Skeletal muscle tissue (tissue), 4 donors: Measurements from ENCODE around the gene L2HGDH. TPM values are rescaled to one million over a fixed set of nuclear protein-coding genes. Genes with fewer than 3 reads are reported as not detected.
"Not testable (repeated sequence)": the region's sequence is repeated elsewhere in the genome, so short reads cannot be mapped to it uniquely, and the experiment has no call there.

ENCODE experiments used
- H3K27ac ChIP-seq: one replicate; pipeline ENCODE4 v1.7.0; 2013; ENCODE audit warnings: mild to moderate bottlenecking, low read depth, low read length, inconsistent platforms
- H3K27me3 ChIP-seq, 3 donors: one replicate each; pipeline ENCODE4 v1.7.0; 2013; ENCODE audit warnings: low read length in 3 of 3; ENCODE audit not compliant: control insufficient read depth in 3 of 3, insufficient read depth in 3 of 3
- H3K36me3 ChIP-seq, 3 donors: one replicate each; pipeline ENCODE4 v1.7.0; 2013; ENCODE audit warnings: low read length in 3 of 3; ENCODE audit not compliant: control insufficient read depth in 3 of 3, insufficient read depth in 3 of 3
- H3K4me1 ChIP-seq, 3 donors: one replicate each; pipeline ENCODE4 v1.7.0; 2013; ENCODE audit warnings: low read length in 3 of 3, mild to moderate bottlenecking in 3 of 3; ENCODE audit not compliant: control insufficient read depth in 3 of 3, insufficient read depth in 3 of 3
- H3K4me3 ChIP-seq, 3 donors: one replicate each; pipeline ENCODE4 v1.7.0; 2013; ENCODE audit warnings: low read length in 3 of 3
- H3K9ac ChIP-seq, 3 donors: one replicate each; pipeline ENCODE4 v1.7.0; 2013; ENCODE audit warnings: low read length in 3 of 3, mild to moderate bottlenecking in 3 of 3, moderate library complexity in 2 of 3, low read depth in 1 of 3
- H3K9me3 ChIP-seq, 3 donors: one replicate each; pipeline ENCODE4 v1.7.0; 2013; ENCODE audit warnings: low read length in 3 of 3; ENCODE audit not compliant: control insufficient read depth in 3 of 3
- total RNA-seq: library from RNA; depleted of rRNA; stranded (reverse); fragments of >200 nt; gene quantifications from one replicate; pipeline ENCODE4 v1.2.3, GENCODE V29; 2014
- donor health status: Osteomylitis.

Gene L2HGDH
- total RNA-seq: 8.4 TPM

GRCh38 chr14:50311972-50312733 lies at the start of gene L2HGDH, which contains the start of gene DMAC2L:
Gene L2HGDH (minus strand): TSS chr14:50312229. CDS start chr14:50312150, 79 bp downstream.
Gene DMAC2L (plus strand): TSS chr14:50312324. CDS start chr14:50321488, 9,164 bp downstream.
- H3K9me3 ChIP-seq: no peaks in the 10 kb centered on the region

GRCh38 chr14:50360851-50361250 lies 48.8 kb upstream of the L2HGDH start:
- Histone ChIP-seq H3K4me3 (no peak overlapping the region), H3K4me1 (peaks cover 0 to 6% (median 4%) of the 10 kb centered on the region in 3 donors), H3K9ac (no peak overlapping the region), H3K36me3 (no peaks in the 10 kb centered on the region), H3K9me3 (no peaks in the 10 kb centered on the region), H3K27me3 (no peaks in the 10 kb centered on the region), H3K27ac (no peak overlapping the region)

More at GRCh38 chr14:50311972-50312733, at the start of gene L2HGDH, which contains the start of gene DMAC2L:
- H3K27me3 ChIP-seq: no peaks in the 10 kb centered on the region
- peak within 1 kb of the TSS; percentile 70 to 93 (median 84) for H3K9ac ChIP-seq
- H3K27ac ChIP-seq: peak within 1 kb of the TSS; percentile 88
- no peaks in the 10 kb centered on the region for H3K36me3 ChIP-seq
- H3K4me1 ChIP-seq: peaks cover 16 to 23% (median 18%) of the 10 kb centered on the region in 3 donors
- H3K4me3 ChIP-seq: peak within 1 kb of the TSS; percentile 89 to 96 (median 96)

- no peaks in the 10 kb centered on the region for H3K9me3 ChIP-seq
- no peak overlapping the region for H3K9ac ChIP-seq
- H3K4me1 ChIP-seq: peaks cover 0 to 6% (median 4%) of the 10 kb centered on the region in 3 donors
- no peaks in the 10 kb centered on the region for H3K36me3 ChIP-seq
- no peak overlapping the region for H3K27ac ChIP-seq
- no peaks in the 10 kb centered on the region for H3K27me3 ChIP-seq
- no peak overlapping the region for H3K4me3 ChIP-seq
Observed at GRCh38 chr14:50360093-50360492, 48.1 kb upstream of the L2HGDH start.

- H3K9ac ChIP-seq: no peak overlapping the region
- no peak overlapping the region for H3K27ac ChIP-seq
- H3K9me3 ChIP-seq: no peaks in the 10 kb centered on the region
- H3K27me3 ChIP-seq: no peaks in the 10 kb centered on the region
- no peak overlapping the region for H3K4me3 ChIP-seq
- H3K4me1 ChIP-seq: peaks cover 0 to 6% (median 4%) of the 10 kb centered on the region in 3 donors
- H3K36me3 ChIP-seq: no peaks in the 10 kb centered on the region
Observed at GRCh38 chr14:50359631-50360030, 47.6 kb upstream of the L2HGDH start.

GRCh38 chr14:50357753-50358395 lies 45.8 kb upstream of the L2HGDH start:
- Histone ChIP-seq H3K9me3 (no peaks in the 10 kb centered on the region), H3K4me3 (no peak overlapping the region), H3K36me3 (no peaks in the 10 kb centered on the region), H3K9ac (no peak overlapping the region), H3K4me1 (no peaks in the 10 kb centered on the region), H3K27me3 (no peaks in the 10 kb centered on the region), H3K27ac (no peak overlapping the region)

- Histone ChIP-seq H3K9ac (no peak overlapping the region), H3K27me3 (no peaks in the 10 kb centered on the region), H3K27ac (no peak overlapping the region), H3K4me1 (no peaks in the 10 kb centered on the region), H3K4me3 (no peak overlapping the region), H3K9me3 (no peaks in the 10 kb centered on the region), H3K36me3 (no peaks in the 10 kb centered on the region)
Observed at GRCh38 chr14:50357124-50357523, 45.1 kb upstream of the L2HGDH start.

- not testable (repeated sequence) for H3K4me1 ChIP-seq, H3K4me3 ChIP-seq, H3K36me3 ChIP-seq, H3K9me3 ChIP-seq, H3K9ac ChIP-seq, H3K27me3 ChIP-seq, H3K27ac ChIP-seq
Observed at GRCh38 chr14:50356283-50356682, 44.3 kb upstream of the L2HGDH start.

- Histone ChIP-seq H3K4me3 (no peak overlapping the region), H3K9ac (no peak overlapping the region), H3K27ac (no peak overlapping the region), H3K4me1 (no peaks in the 10 kb centered on the region), H3K27me3 (no peaks in the 10 kb centered on the region), H3K9me3 (no peaks in the 10 kb centered on the region), H3K36me3 (no peaks in the 10 kb centered on the region)
Observed at GRCh38 chr14:50355692-50356091, 43.7 kb upstream of the L2HGDH start.

GRCh38 chr14:50354527-50354926 lies 42.5 kb upstream of the L2HGDH start:
- Histone ChIP-seq H3K27me3 (no peaks in the 10 kb centered on the region), H3K27ac (no peak overlapping the region), H3K9me3 (no peaks in the 10 kb centered on the region), H3K4me3 (no peak overlapping the region), H3K36me3 (no peaks in the 10 kb centered on the region), H3K4me1 (no peaks in the 10 kb centered on the region), H3K9ac (no peak overlapping the region)

- H3K9me3 ChIP-seq: no peaks in the 10 kb centered on the region
- H3K27ac ChIP-seq: no peak overlapping the region
- H3K4me3 ChIP-seq: no peak overlapping the region
- no peaks in the 10 kb centered on the region for H3K36me3 ChIP-seq
- H3K27me3 ChIP-seq: no peaks in the 10 kb centered on the region
- no peak overlapping the region for H3K9ac ChIP-seq
- no peaks in the 10 kb centered on the region for H3K4me1 ChIP-seq
Observed at GRCh38 chr14:50353126-50353525, 41.1 kb upstream of the L2HGDH start.
